GM23248 (cell line): ENCODE results near the gene CSRNP3. TPM values are rescaled to one million over a fixed set of nuclear protein-coding genes. Genes with fewer than 3 reads are reported as not detected.

Experiments
- DNase-seq: peaks from one replicate; pipeline ENCODE4 v3.0.0-alpha.2; 2015
- H2AFZ ChIP-seq: fragments of 200-600 bp; sonication (generic); 2 replicates; pipeline ENCODE4 v1.6.1; 2016; ENCODE audit warnings: antibody characterized with exemption
- H3F3A ChIP-seq: fragments of 200-600 bp; sonication (generic); 2 replicates; pipeline ENCODE4 v1.6.1; 2016; ENCODE audit warnings: mild to moderate bottlenecking, antibody characterized with exemption, mixed run types; ENCODE audit not compliant: insufficient read depth
- H3K27ac ChIP-seq: fragments of 200-600 bp; sonication (generic); 2 replicates; pipeline ENCODE4 v1.5.1; 2016; ENCODE audit warnings: mild to moderate bottlenecking
- H3K27me3 ChIP-seq: fragments of 200-600 bp; sonication (generic); replicated peaks from 2 replicates; pipeline ENCODE4 v1.6.1; 2016; ENCODE audit warnings: mild to moderate bottlenecking; ENCODE audit not compliant: insufficient read depth
- H3K36me3 ChIP-seq: fragments of 200-600 bp; sonication (generic); 2 replicates; pipeline ENCODE4 v1.6.1; 2016; ENCODE audit warnings: low read depth, mild to moderate bottlenecking
- H3K4me1 ChIP-seq: fragments of 200-600 bp; sonication (generic); 2 replicates; pipeline ENCODE4 v1.6.1; 2016; ENCODE audit warnings: mild to moderate bottlenecking; ENCODE audit not compliant: insufficient read depth
- H3K4me2 ChIP-seq: fragments of 200-600 bp; sonication (generic); one replicate; pipeline ENCODE4 v1.6.1; 2016; ENCODE audit warnings: mild to moderate bottlenecking; ENCODE audit not compliant: unreplicated experiment
- H3K4me3 ChIP-seq: fragments of 200-600 bp; sonication (generic); 2 replicates; pipeline ENCODE4 v1.5.1; 2016; ENCODE audit warnings: mild to moderate bottlenecking
- H3K79me2 ChIP-seq: fragments of 200-600 bp; sonication (generic); 2 replicates; pipeline ENCODE4 v1.6.1; 2016; ENCODE audit warnings: mild to moderate bottlenecking; ENCODE audit not compliant: insufficient read depth
- H3K9ac ChIP-seq: fragments of 200-600 bp; sonication (generic); 2 replicates; pipeline ENCODE4 v1.6.1; 2016; ENCODE audit warnings: mild to moderate bottlenecking
- H3K9me2 ChIP-seq: fragments of 200-600 bp; sonication (generic); 2 replicates; pipeline ENCODE4 v1.6.1; 2016; ENCODE audit warnings: mixed run types, mild to moderate bottlenecking, moderate library complexity; ENCODE audit not compliant: insufficient read depth
- H3K9me3 ChIP-seq: fragments of 200-600 bp; sonication (generic); one replicate; pipeline ENCODE4 v1.6.1; 2017; ENCODE audit warnings: low read depth
- H4K20me1 ChIP-seq: fragments of 200-600 bp; sonication (generic); 2 replicates; pipeline ENCODE4 v1.6.0; 2016; ENCODE audit not compliant: insufficient read depth
- EZH2 ChIP-seq: fragments of 200-600 bp; sonication (generic); IDR thresholded peaks from 2 replicates; pipeline ENCODE4 v1.6.1; 2018; ENCODE audit warnings: antibody characterized with exemption, mild to moderate bottlenecking; ENCODE audit not compliant: insufficient read depth, poor library complexity, severe bottlenecking
- EZH2phosphoT487 ChIP-seq: fragments of 200-600 bp; sonication (generic); IDR thresholded peaks from 2 replicates; pipeline ENCODE4 v1.6.1; 2018; ENCODE audit warnings: antibody characterized with exemption, moderate library complexity, mild to moderate bottlenecking, low read depth; ENCODE audit not compliant: insufficient read depth
- WGBS, 2 experiments: methylation state at CpG; one replicate each; pipeline ENCODE4 v1.1.6; 2015 to 2017; ENCODE audit warnings: low lambda C conversion rate in 2 of 2, low coverage in 1 of 2; ENCODE audit errors: missing lambda C conversion rate in 2 of 2; 5-methylcytosine and 5-hydroxymethylcytosine counted together
- in situ Hi-C: fragments of 300-500 bp; cut with MboI; formaldehyde crosslinking; loops from 2 replicates; pipeline ENCODE4 v1.15.0; 2020
- polyA plus RNA-seq: library from polyadenylated mRNA; unstranded; fragments of >200 nt; fragmentation: Nextera tagmentation; extraction: Ambion mirVana; gene quantifications from 2 replicates; pipeline ENCODE4 v1.2.1, GENCODE V29; 2016
- total RNA-seq: library from RNA; depleted of rRNA; stranded (reverse); fragments of >200 nt; shearing (Covaris generic); gene quantifications from 2 replicates; pipeline ENCODE4 v1.2.3, GENCODE V29; 2014

The CSRNP3 gene
- total and polyA plus RNA-seq, 2 experiments from 2014 or later: 0.43 to 0.73 TPM

DNA sequence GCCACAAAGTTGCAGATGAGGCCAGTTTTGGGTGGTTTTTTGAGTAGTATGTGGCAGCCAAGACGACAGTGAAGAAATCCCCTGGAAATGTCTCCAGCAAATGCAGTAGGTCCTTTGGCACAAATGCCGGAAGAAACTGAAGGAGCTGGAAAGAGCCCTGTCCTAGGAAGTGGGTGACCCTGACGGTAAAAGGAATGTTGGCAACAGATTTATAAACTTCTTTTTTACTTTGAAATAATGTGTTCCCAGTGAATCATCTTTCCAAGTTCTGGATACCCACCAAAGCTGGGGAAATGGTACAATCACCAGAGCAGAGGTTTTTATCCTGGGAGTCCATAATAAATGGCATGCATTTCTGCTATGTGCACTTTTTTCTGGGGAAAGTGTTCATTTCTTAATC, 112.9 kb downstream of the CSRNP3 start:
- in situ Hi-C loops: no loop called here
- no peaks in the 10 kb centered on the region for H3K9me3 ChIP-seq
- no peaks in the 10 kb centered on the region for H3F3A ChIP-seq
- H3K4me2 ChIP-seq: peak overlapping the region; percentile 32
- DNase-seq: peak; percentile 58
- H2AFZ ChIP-seq: no peak overlapping the region
- H3K27me3 ChIP-seq: no peaks in the 10 kb centered on the region
- no peaks in the 10 kb centered on the region for H3K36me3 ChIP-seq
- H3K79me2 ChIP-seq: no peaks in the 10 kb centered on the region
- no peak overlapping the region for H3K4me3 ChIP-seq
- WGBS, 2 experiments: 3 to 9% methylated on average over 3 of the region's 3 CpGs
- TF ChIP-seq EZH2 (no peak), EZH2phosphoT487 (no peak)
- H3K9me2 ChIP-seq: no peaks in the 10 kb centered on the region
- H3K4me1 ChIP-seq: peaks cover 8% of the 10 kb centered on the region; the same call in 1 of the 2 replicates
- no peak overlapping the region for H3K9ac ChIP-seq
- H4K20me1 ChIP-seq: no peaks in the 10 kb centered on the region
- H3K27ac ChIP-seq: no peak overlapping the region

DNA sequence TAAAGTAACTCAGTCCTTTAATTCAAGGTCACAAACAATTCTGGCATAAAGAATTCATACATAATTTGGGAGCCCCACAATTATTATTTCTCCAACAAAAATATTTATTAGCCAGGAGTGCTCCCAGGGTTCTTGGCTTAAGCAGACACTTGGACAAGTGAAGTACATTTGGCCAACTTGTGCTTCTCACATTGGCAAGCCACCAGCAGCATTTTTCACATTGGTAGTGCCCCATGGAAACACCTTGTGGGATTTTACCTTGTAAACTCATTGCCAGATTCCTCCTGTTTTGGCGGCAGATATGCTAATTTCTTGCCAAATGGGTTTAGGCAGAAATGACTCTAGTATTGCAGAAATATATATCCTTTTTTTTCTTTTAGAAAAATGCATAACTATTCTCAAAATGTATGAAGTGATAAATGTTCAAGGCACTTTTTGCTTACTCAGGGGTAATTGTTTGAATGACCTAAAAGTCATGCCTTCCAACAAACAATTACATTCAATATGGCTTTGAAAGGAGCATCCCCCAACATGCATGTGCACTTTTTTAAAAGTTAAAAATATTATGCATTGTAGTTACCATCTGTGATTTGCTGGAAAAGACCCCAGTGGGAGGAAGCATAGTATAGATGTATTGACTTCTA, 113.5 kb downstream of the CSRNP3 start:
- in situ Hi-C loops: no loop called here
- Histone ChIP-seq H3K4me3 (no peak overlapping the region), H3K4me1 (peaks cover 8% of the 10 kb centered on the region; the same call in 1 of the 2 replicates), H3K4me2 (peak overlapping the region; percentile 32), H3F3A (no peaks in the 10 kb centered on the region), H4K20me1 (no peaks in the 10 kb centered on the region), H3K27me3 (no peaks in the 10 kb centered on the region), H3K9me3 (no peaks in the 10 kb centered on the region), H3K36me3 (no peaks in the 10 kb centered on the region), H3K9ac (no peak overlapping the region), H2AFZ (no peak overlapping the region), H3K9me2 (no peaks in the 10 kb centered on the region), H3K27ac (no peak overlapping the region), H3K79me2 (no peaks in the 10 kb centered on the region)
- TF ChIP-seq EZH2 (no peak), EZH2phosphoT487 (no peak)
- 92 to 95% methylated on average over 1 of the region's 1 CpG for WGBS, 2 experiments
- no peak for DNase-seq

DNA sequence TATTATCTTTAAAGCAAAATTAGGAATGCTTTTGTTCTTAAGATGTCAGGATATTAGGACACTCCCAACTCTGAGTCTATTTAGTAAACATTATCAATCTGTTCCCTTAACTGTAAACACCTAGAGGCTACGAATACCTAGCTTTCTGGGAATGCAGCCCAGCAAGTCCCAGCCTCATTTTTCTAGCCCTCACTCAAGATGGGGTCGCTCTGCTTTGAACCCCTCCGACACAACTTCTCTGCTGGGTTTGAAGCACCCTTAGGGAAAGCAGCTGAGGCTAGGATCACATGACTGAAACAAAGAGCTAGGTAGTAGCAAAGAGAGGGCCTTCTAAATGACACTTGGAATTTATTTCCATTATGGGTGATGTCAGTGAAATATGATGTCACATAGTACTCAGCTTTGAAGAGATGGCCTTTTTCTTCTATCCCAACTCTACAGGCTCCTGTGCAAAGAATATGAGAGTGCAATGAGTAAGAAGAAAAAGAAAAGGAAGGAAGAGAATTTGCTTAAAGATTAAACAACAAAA, 114.7 kb downstream of the CSRNP3 start:
- no peaks in the 10 kb centered on the region for H3K27me3 ChIP-seq
- no peaks in the 10 kb centered on the region for H4K20me1 ChIP-seq
- H3K36me3 ChIP-seq: no peaks in the 10 kb centered on the region
- DNase-seq: no peak
- in situ Hi-C loops: no loop called here
- no peak overlapping the region for H3K4me2 ChIP-seq
- H3K4me1 ChIP-seq: peaks cover 8% of the 10 kb centered on the region; the same call in 1 of the 2 replicates
- no peaks in the 10 kb centered on the region for H3K9me2 ChIP-seq
- no peak overlapping the region for H3K9ac ChIP-seq
- H3K27ac ChIP-seq: no peak overlapping the region
- WGBS, 2 experiments: 82 to 84% methylated on average over 3 of the region's 3 CpGs
- H3F3A ChIP-seq: no peaks in the 10 kb centered on the region
- no peak overlapping the region for H2AFZ ChIP-seq
- TF ChIP-seq EZH2 (no peak), EZH2phosphoT487 (no peak)
- no peaks in the 10 kb centered on the region for H3K79me2 ChIP-seq
- H3K4me3 ChIP-seq: no peak overlapping the region
- H3K9me3 ChIP-seq: no peaks in the 10 kb centered on the region

DNA sequence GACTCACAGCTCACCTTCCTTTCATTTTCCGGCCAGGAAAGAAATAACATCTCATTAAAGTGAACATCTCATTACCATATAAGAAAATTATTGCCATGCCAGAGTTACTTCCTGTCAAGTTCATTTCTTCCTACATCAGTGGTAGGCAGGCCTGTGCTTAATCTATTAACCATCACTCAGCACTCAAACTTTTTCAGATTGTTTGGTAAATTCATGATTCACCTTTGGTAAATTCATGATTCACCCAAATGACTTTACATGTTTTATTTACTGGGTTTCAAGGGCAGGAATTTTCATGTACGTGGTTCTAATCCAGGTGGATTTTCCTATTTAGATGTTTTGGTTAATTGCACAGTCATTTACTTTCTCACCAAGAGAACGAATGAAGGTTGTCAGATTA, 116.5 kb downstream of the CSRNP3 start:
- Histone ChIP-seq H3K27me3 (no peaks in the 10 kb centered on the region), H4K20me1 (no peaks in the 10 kb centered on the region), H3K9me3 (no peaks in the 10 kb centered on the region), H3K27ac (no peak overlapping the region), H3K4me1 (peaks cover 8% of the 10 kb centered on the region; the same call in 1 of the 2 replicates), H3K9me2 (no peaks in the 10 kb centered on the region), H3K4me3 (no peak overlapping the region), H2AFZ (no peak overlapping the region), H3F3A (no peaks in the 10 kb centered on the region), H3K4me2 (no peak overlapping the region), H3K79me2 (no peaks in the 10 kb centered on the region), H3K9ac (no peak overlapping the region), H3K36me3 (no peaks in the 10 kb centered on the region)
- in situ Hi-C loops: no loop called here
- TF ChIP-seq EZH2phosphoT487: no peak
- no peak for TF ChIP-seq EZH2
- DNase-seq: no peak
- 79 to 83% methylated on average over 3 of the region's 3 CpGs for WGBS, 2 experiments
